ENCODE measurements around the gene PRDM16.

PRDM16 gene

GRCh38 chr1:3481046-3481445 is 412.0 kb downstream of the PRDM16 start:
- no peak for TF ChIP-seq CTCF (IDR thresholded peaks at IDR 0.05; ENCODE audit: low read depth, low read length, missing control alignments)
- H3K4me3 ChIP-seq (ENCODE audit: low read depth, low read length) = no peak overlapping the region
- DNase-seq (ENCODE audit: low read depth) = no peak

GRCh38 chr1:3481836-3482375 is 412.9 kb downstream of the PRDM16 start:
- DNase-seq (ENCODE audit: low read depth) = no peak
- no peak overlapping the region for H3K4me3 ChIP-seq (ENCODE audit: low read depth, low read length)
- TF ChIP-seq CTCF (IDR thresholded peaks at IDR 0.05; ENCODE audit: low read depth, low read length, missing control alignments) = no peak

- TF ChIP-seq CTCF (IDR thresholded peaks at IDR 0.05; ENCODE audit: low read depth, low read length, missing control alignments) = peak; percentile 42
- DNase-seq (ENCODE audit: low read depth) = no peak
- no peak overlapping the region for H3K4me3 ChIP-seq (ENCODE audit: low read depth, low read length)
Observed at GRCh38 chr1:3482378-3482849, 413.4 kb downstream of the PRDM16 start.

GRCh38 chr1:3483380-3483779 is 414.4 kb downstream of the PRDM16 start:
- no peak for TF ChIP-seq CTCF (IDR thresholded peaks at IDR 0.05; ENCODE audit: low read depth, low read length, missing control alignments)
- DNase-seq (ENCODE audit: low read depth) = no peak

GRCh38 chr1:3483801-3484444 is 414.9 kb downstream of the PRDM16 start:
- H3K4me3 ChIP-seq (ENCODE audit: low read depth, low read length) = no peak overlapping the region
- no peak for DNase-seq (ENCODE audit: low read depth)
- peak; percentile 81 for TF ChIP-seq CTCF (IDR thresholded peaks at IDR 0.05; ENCODE audit: low read depth, low read length, missing control alignments)

More at GRCh38 chr1:3483380-3483779, 414.4 kb downstream of the PRDM16 start:
- H3K4me3 ChIP-seq (ENCODE audit: low read depth, low read length) = no peak overlapping the region

GRCh38 chr1:3485016-3485415 is 416.0 kb downstream of the PRDM16 start:
- H3K4me3 ChIP-seq (ENCODE audit: low read depth, low read length) = no peak overlapping the region
- no peak for DNase-seq (ENCODE audit: low read depth)
- TF ChIP-seq CTCF (IDR thresholded peaks at IDR 0.05; ENCODE audit: low read depth, low read length, missing control alignments) = no peak
